Measurements from ENCODE around the gene UBXN2A. TPM values are rescaled to one million over a fixed set of nuclear protein-coding genes. Genes with fewer than 3 reads are reported as not detected.
"Not testable (repeated sequence)": the region's sequence is repeated elsewhere in the genome, so short reads cannot be mapped to it uniquely, and the experiment has no call there.

Gene UBXN2A
- polyA plus RNA-seq, 3 donors: 18.2 to 19.3 (median 18.9) TPM

DNA sequence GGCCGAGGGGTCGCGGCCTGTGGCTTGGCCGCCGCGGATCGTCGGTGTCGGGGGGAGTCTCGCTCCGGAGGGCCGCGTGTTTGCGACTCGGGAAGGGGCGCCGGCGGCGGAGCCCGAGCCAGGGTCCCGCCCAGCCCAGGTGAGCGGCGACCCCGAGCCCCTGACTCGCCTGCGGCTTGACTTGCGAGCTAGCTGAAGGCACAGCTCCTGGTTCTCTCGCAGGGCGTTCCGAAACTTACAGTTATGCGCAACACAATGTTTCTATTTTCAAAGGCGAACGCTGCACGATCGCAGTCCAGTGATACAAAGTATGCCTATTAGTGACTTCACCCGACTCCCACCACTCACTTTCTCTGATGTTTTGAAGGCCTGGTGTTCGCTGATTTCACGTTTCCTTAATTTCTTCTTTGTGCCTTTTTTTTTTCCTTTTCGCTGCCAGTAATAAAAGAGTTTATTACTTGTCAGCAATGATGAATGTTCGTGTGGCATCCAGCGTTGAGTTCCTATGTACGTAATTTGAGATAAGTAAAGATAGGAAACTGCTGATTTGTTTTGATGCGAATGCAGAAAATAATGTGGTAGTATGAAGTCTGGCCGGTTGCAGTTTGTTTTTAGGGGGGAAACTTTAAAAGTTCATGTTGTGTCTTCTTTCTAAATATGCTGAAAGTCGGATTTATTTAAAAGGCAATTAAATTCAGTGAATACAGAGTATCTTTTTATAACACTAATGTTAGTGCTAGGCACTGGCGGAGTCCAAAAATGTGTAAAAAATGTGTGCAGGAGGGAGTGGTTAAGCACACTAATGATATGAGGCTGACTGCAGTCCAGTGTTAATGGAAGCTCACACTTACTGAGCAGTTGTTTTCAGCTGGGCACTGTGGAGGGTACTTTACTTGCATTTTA is 706 bp downstream of the UBXN2A start:
- no peak for DNase-seq (ENCODE audit: low read depth in 3 of 3, low spot score in 2 of 3)

DNA sequence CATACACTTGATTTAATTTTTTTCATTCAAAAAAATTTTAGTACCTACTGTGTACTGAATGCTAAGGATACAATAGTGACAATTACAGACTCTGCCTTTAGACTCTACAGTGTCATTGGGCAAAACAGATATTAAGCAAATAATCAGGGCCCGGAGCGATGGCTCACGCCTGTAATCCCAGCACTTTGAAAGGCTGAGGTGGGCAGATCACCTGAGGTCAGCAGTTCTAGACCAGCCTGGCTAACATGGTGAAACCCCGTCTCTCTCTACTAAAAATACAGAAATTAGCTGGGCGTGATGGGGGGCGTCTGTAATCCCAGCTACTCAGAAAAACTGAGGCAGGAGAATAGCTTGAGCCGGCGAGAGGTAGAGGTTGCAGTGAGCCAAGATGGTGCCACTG is 1.4 kb downstream of the UBXN2A start:
- DNase-seq (ENCODE audit: low read depth in 3 of 3, low spot score in 2 of 3): no peak

DNA sequence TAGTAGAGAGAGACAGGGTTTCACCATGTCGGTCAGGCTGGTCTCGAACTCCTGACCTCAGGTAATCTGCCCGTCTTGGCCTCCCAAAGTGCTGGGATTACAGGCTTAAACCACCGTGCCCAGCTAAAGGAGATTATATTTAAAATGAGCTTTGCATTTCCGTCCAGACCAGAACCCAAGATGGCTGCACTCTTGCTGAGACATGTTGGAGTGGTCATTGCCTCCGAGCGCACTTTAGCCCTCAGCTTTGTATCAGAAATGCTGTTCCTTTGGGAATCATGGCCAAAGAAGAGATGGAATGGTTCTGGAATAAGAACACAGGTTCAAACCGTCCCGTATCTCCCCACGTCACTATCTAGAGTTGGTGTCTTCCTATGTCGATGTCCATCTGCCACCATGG is 3.4 kb downstream of the UBXN2A start:
- no peak for DNase-seq (ENCODE audit: low read depth in 3 of 3, low spot score in 2 of 3)

DNA sequence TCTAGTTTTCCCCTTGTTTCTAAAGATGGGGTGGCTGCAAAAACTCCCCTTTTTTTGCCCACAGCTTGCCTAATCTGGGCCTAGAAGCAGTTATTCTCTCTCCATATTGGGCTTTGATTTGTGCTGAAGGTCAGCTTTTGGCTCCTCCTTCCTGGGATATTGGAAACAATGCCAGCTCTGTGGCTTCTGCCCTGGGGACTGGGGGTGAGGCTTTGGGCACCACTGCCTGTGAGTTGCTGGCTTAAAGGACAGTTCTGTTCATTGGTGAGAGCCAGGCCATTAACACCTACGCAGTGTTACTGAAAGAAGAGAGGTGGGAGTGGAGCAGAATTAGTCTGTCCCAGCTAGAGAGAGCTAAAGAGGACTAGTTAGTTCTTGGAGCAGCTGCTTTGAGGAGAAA is 4.3 kb downstream of the UBXN2A start:
- no peak for DNase-seq (ENCODE audit: low read depth in 3 of 3, low spot score in 2 of 3)

DNA sequence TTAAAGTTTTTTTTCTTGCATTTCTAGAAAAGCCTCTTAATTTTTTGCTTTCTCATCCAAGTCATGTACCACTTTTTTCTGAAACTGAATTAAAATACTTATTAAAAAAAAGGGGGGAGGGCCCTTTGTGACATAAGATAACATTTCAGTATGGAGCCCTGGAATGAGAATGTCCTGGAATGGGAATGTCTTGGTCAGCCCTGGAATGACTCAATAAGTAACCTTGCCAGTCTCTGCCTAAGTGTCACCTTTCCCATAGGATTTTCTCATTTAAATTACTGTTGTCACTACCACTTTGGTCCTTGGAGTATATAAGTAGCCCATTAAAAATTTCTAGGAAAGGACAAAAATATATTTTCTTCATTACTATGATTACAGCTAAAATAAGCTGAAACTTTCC is 4.7 kb downstream of the UBXN2A start:
- DNase-seq (ENCODE audit: low read depth in 3 of 3, low spot score in 2 of 3): no peak

DNA sequence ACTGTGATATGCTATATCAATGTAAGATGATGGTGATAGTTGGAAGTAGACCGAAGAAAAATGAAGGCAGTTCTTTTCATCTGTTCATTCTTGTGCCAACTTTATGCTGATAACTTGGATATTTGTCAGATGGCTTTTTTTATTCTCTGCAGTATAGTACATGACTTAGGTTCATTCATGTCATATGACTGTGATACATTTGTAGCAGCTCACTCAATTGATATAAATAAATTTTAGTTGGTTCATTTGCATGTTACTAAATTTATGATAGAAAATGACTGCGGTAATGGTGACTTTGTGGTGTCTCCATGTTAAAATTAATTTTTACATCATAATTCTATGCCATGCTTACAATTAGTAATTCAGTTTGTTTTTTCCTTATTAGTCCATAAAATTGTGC is 7.1 kb downstream of the UBXN2A start:
- DNase-seq (ENCODE audit: low read depth in 3 of 3, low spot score in 2 of 3): no peak

DNA sequence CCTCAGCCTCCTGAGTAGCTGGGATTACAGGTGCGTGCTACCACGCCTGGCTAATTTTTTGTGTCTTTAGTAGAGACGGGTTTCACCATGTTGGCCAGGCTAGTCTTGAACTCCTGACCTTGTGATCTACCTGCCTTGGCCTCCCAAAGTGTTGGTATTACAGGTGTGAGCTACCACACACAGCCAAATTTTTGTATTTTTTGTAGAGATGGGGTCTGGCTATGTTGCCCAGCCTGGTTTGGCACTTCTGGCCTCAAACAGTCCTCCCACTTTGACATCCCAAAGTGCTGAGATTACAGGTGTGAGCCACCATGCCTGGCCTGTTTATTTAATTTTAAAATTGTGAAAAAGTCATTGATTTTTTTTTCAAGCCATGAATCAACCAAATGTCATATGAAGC is 12.3 kb downstream of the UBXN2A start:
- not testable (repeated sequence) for DNase-seq (ENCODE audit: low read depth in 3 of 3, low spot score in 2 of 3)

DNA sequence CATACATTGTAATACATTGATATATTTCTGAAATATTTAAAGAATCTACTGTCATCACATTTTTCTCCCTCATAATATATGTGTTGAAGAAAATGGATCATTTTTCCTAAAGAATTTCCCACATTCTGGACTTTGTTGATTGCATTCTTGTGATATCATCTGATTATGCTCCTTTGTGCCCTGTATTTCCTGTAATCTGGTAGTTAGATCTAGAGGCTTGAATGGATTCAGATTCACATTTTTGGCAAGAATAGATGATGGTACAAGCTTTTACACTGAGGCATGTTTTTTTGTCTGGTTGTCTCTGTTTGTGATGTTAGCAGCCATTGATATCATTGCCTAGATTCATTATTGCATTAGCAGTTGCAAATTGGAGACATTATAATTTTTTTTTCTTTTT is 13.4 kb downstream of the UBXN2A start:
- no peak for DNase-seq (ENCODE audit: low read depth in 3 of 3, low spot score in 2 of 3)

DNA sequence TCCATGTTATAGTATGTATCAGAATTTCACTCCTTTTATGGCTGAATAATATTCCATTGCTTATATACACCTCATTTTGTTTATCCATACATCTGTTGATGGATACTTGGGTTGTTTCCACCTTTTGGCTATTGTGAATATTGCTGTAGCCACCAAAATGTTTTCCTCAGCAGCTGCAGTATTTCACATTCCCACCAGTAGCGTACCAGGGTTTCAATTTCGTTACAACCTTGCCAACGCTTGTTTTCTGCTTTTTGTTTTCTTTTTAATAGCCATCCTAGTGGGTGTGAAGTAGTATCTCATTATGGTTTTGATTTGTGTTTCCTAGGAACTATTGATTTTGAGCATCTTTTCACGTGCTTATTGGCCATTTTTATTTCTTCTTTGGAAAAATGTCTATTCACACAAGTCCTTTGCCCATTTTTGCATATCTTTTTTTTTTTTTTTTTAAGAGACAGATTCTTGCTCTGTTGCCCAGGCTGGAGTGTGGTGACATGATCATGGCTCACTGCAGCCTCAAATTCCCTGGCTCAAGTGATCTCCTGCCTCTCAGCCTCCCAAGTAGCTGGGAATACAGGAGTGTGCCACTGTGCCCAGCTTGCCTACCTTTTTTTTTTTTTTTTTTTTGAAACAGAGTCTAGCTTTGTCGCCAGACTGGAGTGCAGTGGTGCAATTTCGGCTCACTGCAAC is 14.2 kb downstream of the UBXN2A start:
- no peak for DNase-seq (ENCODE audit: low read depth in 3 of 3, low spot score in 2 of 3)

DNA sequence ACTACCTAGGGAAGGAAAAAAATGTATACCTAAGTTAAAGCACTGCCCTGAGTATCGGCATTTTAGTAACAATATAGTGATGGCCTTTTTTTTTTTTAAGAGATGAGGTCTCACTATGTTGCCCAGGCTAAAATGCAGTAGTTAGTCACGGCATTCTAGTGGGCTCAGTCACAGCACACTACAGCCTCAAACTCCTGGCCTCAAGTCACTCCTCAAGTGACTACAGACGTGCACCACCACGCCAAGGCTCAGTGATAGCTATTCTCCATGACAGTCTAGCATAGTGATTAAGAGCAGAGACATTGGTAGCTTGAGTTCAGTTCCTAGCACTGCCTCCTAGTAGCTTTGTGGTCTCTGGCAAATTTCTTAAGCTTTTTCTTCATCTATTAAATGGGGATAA is 27.6 kb downstream of the UBXN2A start:
- DNase-seq (ENCODE audit: low read depth in 3 of 3, low spot score in 2 of 3): no peak

DNA sequence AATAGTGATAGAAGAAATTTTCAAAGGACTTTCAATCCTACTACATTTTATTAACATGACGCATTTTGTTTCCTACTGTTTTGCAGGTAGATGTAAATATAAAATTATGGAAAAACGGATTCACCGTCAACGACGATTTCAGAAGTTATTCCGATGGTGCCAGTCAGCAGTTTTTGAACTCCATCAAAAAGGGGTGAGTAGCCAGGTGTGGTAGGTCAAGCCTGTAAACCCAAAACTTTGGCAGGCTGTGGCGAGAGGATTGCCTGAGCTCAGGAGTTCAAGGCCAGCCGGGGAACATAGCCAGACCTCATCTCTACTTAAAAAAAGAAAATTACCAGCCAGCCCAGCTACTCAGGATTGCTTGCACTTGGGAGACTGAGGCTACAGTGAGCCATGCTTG is 36.6 kb downstream of the UBXN2A start:
- no peak for DNase-seq (ENCODE audit: low read depth in 3 of 3, low spot score in 2 of 3)

DNA sequence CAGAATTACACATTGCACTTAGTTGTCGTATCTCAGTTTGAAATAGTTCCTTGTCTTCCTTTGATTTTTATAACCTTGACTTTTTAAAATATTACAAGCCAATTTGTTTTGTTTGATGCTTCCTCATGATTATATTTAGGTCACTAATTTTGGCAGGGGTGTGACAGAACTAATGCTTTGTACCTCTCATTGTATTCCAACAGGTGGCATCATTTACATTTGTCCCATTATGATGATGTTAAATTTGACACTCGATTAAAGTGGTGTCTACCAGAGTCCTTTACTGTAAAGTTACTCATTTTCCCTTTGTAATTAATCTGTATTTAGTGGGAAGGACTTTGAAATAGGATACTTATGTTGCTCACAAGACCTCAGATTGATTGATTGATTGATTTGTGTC is 48.1 kb downstream of the UBXN2A start:
- DNase-seq (ENCODE audit: low read depth in 3 of 3, low spot score in 2 of 3): no peak

DNA sequence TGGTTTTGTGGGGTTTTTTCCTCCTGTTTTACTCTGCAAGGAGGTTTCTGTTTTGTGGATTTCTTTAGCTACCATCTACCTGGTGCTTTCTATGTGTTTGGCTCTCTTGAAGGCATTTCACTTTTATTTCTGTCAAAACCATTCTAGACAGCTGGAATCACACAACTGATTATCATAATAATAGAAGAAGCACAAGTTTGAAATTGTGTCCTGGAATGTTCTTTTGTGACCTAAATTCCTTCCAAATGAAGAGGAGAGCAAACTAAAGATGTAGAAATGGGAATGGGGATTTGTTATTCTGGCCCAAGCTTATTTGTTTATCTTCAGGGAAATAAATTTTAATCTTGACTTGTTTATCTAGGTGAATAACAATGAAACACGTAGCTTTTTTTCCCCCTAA is 52.7 kb downstream of the UBXN2A start:
- no peak for DNase-seq (ENCODE audit: low read depth in 3 of 3, low spot score in 2 of 3)

DNA sequence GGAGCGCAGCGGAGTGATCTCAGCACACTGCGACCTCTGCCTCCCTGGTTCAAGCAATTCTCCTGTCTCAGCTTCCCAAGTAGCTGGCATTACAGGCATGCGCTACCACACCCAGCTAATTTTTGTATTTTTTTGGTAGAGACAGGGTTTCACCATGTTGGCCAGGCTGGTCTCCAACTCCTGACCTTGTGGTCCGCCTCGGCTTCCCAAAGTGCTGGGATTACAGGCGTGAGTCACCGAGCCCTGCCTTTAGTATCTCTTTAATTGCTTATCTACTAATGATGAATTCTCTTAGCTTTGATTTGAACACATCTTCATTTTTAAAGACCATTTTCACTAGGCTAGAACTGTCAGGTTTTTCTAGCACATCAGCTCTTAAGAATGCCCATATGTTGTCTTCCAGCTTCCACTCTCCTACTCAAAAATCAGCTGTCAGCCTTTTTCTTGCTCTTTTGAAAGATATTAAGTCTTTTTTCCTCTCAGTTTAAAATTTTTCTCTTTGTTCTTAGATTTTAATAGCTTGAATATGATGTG is 53.5 kb downstream of the UBXN2A start:
- DNase-seq (ENCODE audit: low read depth in 3 of 3, low spot score in 2 of 3): no peak

DNA sequence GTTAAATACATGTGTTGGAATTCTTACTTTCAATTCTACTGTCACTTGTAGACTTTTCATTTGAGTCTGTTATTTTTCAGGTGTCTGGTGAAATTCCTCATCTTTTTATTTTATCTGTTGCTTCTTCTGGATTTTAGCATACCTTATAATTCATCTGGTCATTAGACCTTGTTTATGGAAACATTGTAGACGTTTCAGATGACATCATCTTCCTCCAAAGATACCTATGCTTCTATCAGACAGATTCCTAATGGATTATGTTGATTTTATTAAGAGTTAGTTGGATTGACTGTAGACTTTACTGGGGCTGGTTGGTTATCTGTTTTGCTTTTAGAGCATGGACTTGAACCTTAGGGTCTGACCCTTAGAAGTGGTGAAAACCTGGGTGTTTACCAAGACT is 54.3 kb downstream of the UBXN2A start:
- no peak for DNase-seq (ENCODE audit: low read depth in 3 of 3, low spot score in 2 of 3)

DNA sequence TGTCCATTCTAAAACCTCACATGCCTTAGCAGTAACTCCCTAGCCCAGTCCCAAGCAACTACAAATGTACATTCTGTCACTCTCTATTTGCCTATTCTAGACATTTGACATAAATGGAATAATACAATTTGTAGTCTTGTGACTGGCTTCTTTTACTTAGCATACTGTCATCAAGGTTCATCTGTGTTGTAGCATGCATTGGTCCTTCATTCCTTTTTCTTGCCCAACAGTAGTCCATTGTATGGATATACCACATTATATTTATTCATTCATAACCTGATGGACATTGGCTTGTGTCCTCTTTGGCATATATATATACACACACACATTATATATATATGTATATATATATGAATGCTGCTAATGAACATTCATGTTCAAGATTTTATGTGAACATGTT is 67.4 kb downstream of the UBXN2A start:
- DNase-seq (ENCODE audit: low read depth in 3 of 3, low spot score in 2 of 3): no peak

DNA sequence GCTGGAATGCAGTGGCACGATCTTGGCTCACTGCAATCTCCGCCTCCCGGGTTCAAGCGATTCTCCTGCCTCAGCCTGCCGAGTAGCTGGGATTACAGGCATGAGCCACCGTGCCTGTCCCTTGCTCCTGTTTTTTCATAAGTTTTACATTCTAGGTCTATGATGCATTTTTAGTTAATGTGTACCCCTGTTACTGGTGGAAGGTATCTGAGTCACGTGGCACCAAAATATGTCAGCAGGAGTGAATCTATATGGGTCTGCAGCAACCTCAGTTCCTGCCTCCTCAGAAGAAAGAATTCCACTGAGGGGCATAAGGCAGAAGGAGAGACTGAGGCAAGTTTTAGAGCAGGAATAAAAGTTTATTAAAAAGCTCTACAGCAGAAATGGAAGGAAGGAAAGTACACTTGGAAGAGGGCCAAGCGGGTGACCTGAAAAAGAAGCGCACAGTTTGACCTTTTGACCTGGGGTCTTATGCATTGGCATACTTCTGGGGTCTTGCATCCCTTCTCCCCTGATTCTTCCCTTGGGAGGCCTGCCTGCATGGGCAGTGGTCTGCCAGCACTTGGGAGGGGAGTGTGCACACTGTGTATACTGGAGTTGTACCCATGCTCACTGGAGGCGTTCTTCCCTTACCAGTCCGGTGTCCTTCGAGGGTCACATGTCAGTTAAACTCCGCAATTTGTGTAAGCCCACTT is 68.6 kb downstream of the UBXN2A start:
- no peak for DNase-seq (ENCODE audit: low read depth in 3 of 3, low spot score in 2 of 3)

DNA sequence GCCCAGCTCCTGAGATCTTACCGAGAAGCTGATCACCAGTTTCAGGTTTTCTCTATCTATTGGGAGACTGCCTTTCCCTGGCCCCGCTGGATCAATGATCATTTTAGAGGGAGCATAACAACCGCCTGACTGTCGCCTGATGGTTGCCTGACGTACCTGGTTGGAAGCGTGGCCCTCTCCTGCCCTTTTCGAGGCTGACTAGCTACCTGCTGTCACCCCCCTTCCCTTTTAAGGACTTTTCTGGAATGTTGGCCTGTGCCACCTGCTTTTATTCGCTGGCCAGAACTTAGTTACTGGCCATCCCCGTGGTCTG is 69.1 kb downstream of the UBXN2A start:
- no peak for DNase-seq (ENCODE audit: low read depth in 3 of 3, low spot score in 2 of 3)

DNA sequence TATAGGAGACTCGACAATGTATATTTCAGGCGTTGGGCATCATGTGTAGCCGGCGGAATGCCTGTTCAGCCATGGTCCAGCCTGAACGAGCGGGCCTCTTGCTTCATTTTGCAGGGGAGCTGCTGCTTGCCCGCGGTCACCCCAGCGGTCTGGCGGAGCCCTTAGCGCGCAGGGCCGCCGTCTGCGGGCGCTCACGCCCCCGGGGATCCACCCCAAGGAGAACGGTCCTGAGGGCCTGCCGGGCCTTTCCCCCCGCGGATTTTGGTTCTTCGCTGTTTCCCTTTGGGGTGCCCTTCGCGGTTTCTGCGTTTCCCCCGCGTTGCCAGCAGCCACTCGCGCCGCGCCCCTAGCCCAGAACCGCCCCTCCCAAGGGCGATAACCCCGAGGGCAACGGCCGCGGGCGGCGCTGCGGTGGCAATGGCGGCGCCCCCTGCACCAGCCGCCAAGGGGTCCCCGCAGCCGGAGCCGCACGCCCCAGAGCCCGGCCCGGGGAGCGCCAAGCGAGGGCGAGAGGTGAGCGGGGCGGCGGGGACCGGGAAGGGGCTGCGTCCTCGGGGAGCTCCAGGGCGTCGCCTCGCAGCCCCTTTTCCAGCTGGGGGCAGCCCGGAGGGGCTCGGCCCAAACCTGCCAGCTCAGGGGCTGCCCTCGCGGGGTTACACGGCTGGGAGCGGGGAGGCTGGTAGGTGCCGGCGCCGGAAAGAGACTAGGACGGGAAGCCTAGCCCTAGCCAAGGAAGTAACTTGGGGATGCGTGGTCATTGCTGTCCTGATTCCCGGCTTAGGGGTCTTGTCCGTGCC is 69.6 kb downstream of the UBXN2A start, which contains the start of gene MFSD2B:
Gene MFSD2B (plus strand): TSS at position 406 of the 797 bp plus-strand sequence. CDS start 12 bp downstream, at position 418.
- no peak for DNase-seq (ENCODE audit: low read depth in 3 of 3, low spot score in 2 of 3)

DNA sequence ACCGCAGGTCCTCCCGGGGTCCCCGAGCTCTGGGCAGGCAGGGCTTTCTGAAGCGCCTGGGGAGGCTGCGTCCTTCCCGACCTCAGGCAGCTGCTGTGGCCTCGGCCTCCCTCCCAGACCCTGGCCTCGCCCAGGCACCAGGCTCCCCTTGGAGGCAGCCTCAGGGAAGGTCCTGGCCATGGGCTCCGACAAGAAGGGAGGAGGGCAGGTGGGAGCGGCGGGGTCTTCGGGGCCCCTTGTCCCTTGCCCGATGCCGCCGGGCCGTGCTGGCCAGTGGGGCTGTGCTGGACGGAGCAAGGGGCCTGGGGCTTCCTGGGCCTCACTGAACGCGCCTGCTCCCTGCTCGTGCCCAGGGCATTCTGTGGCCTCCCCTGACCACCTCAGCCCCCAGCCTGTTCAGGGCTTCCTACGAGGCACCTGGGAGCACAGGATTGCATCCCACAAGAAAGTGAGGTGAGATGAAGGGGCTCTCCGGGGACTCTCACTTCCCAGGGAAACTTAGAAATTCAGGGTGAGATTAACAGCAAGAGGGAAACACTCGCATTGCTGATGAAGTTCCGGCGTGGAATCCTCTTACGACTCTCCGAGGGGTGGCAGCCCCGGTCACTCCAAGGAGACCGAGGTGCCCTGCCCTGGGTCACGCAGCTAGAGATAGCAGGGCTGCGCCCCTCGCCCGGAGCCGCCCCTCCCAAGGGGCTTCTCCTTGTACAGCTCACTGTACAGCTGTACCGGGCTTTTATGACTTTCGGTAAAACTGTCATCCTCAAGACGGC is 70.4 kb downstream of the UBXN2A start:
- no peak for DNase-seq (ENCODE audit: low read depth in 3 of 3, low spot score in 2 of 3)

All from right renal cortex interstitium (tissue), 3 donors.